Heart right ventricle (tissue), 16 donors: ENCODE measurements around the gene TSPAN11. TPM values are rescaled to one million over a fixed set of nuclear protein-coding genes. Genes with fewer than 3 reads are reported as not detected.
"Not testable (repeated sequence)": the region's sequence is repeated elsewhere in the genome, so short reads cannot be mapped to it uniquely, and the experiment has no call there.

Source experiments
- ATAC-seq, 8 donors: fragments of 200-7000 bp; cut with Tn5 transposase; one replicate each; pipeline ENCODE4 v1.9.1; 2020; ENCODE audit warnings: mild to moderate bottlenecking in 8 of 8, moderate library complexity in 8 of 8, moderate number of reproducible peaks in 1 of 8
- DNase-seq, 2 donors: peaks; one replicate each; pipeline ENCODE4 v3.0.0-alpha.2; 2020
- H3K27ac ChIP-seq, 10 donors: fragments of 200-600 bp; sonication (generic) in 2 of 10; one replicate each; pipeline versions ENCODE4 v1.5.0 to v1.8.0; 2020 to 2022; ENCODE audit warnings: mild to moderate bottlenecking in 3 of 10
- H3K27me3 ChIP-seq, 7 donors: fragments of 200-600 bp; one replicate each; pipeline ENCODE4 v1.8.0; 2021 to 2022; ENCODE audit warnings: mild to moderate bottlenecking in 2 of 7
- H3K36me3 ChIP-seq, 9 donors: fragments of 200-600 bp; sonication (generic) in 1 of 9; one replicate each; pipeline versions ENCODE4 v1.5.0 to v1.8.0; 2020 to 2022; ENCODE audit warnings: mild to moderate bottlenecking in 2 of 9
- H3K4me1 ChIP-seq, 9 donors: fragments of 200-600 bp; sonication (generic) in 1 of 9; one replicate each; pipeline versions ENCODE4 v1.5.0 to v1.8.0; 2020 to 2022; ENCODE audit warnings: mild to moderate bottlenecking in 4 of 9
- H3K4me3 ChIP-seq, 10 donors: fragments of 200-600 bp; sonication (generic) in 2 of 10; one replicate each; pipeline versions ENCODE4 v1.5.0 to v1.8.0; 2020 to 2022; ENCODE audit warnings: mild to moderate bottlenecking in 7 of 10, moderate library complexity in 2 of 10
- H3K9me3 ChIP-seq, 11 donors: fragments of 200-600 bp in 10 of 11; sonication (generic) in 2 of 11; one replicate each; pipeline versions ENCODE4 v1.5.0 to v1.8.0; 2013 to 2022; ENCODE audit warnings: mild to moderate bottlenecking in 2 of 11, control low read depth in 1 of 11, moderate library complexity in 1 of 11
- WGBS, 2 donors: extraction: QIAGEN DNeasy Blood & Tissue Kit; methylation state at CpG; one replicate each; pipeline ENCODE4 v1.1.7; 2013; ENCODE audit warnings: inconsistent platforms in 1 of 2; 5-methylcytosine and 5-hydroxymethylcytosine counted together
- intact Hi-C, 10 donors: fragments of 100-400 bp; cut with DNase I; formaldehyde crosslinking; loops; one replicate each; pipeline versions ENCODE4 v1.11.1 to v1.14.2; 2022
- polyA plus RNA-seq, 2 donors: library from polyadenylated mRNA; stranded (reverse); fragments of 200-250 nt; gene quantifications; one replicate each; pipeline ENCODE4 v1.2.3, GENCODE V29; 2013
- total RNA-seq, 10 donors: library from RNA; stranded (reverse); fragmentation: NEBNext Ultra II Directional in 3 of 10; extraction: Animal tissue kit (Norgen Biotek cat#: 25700) in 3 of 10; gene quantifications; one replicate each; pipeline versions ENCODE4 v1.2.1 to v1.2.4, GENCODE V29; 2021 to 2023
- TF ChIP-seq, protein P1 (sequence below), 9 donors: fragments of 200-600 bp; sonication (generic) in 2 of 9; IDR thresholded peaks; one replicate each; pipeline versions ENCODE4 v1.5.0 to v1.8.0; 2021 to 2022; ENCODE audit warnings: antibody characterized with exemption in 9 of 9, mild to moderate bottlenecking in 5 of 9, moderate library complexity in 1 of 9
- donor health status: Arrhythmogenic right ventricular cardiomyopathy.
- donor health status: ischemic (EF 13 %, LVEDD 7.1; RV severe dilation, severe dysfunction).
- donor health status: healthy with polysubstance abuse.
- donor health status: DM: no; HTN: yes; CAD: no.
- donor health status: DM: no; HTN: no; CAD: no.
- donor health status: ischemic (EF 25% LVEDD 6.9; RV normal size, moderate dysfunction).
- donor health status: ischemic (EF 25% LVEDD 5.7; RV mildly dilated, moderate dysfunction).
- donor health status: healthy.
- donor health status: DM: yes; HTN: yes; CAD: no.
- donor health status: Ischemic cardiomyopathy.
- donor health status: ischemic (EF 35%, LVEDD 5.7; RV mildly dilated, moderate dysfunction).
- donor health status: nonischemic (EF 11% LVEDD 7.7; RV severe dilation, severe dysfunction).
- donor health status: DM: yes; HTN: yes; CAD: no.
- donor health status: PGD.
- donor health status: ischemic (EF 29% LVEDD 5.4; RV normal size, mild dysfunction).
- donor health status: nonischemic (EF 23%, LVEDD 6.1; RV moderate dilation, normal function).

TSPAN11 gene
- total and polyA plus RNA-seq, 12 donors = 0.60 to 2.9 (median 0.94) TPM

- intact Hi-C loops = no loop called here
- Histone ChIP-seq H3K27ac (no peak overlapping the region), H3K4me3 (no peak overlapping the region), H3K27me3 (no peaks in the 10 kb centered on the region), H3K9me3 (no peaks in the 10 kb centered on the region), H3K4me1 (no peaks in the 10 kb centered on the region), H3K36me3 (no peaks in the 10 kb centered on the region)
- 84 to 93% methylated on average over 3 of the region's 3 CpGs for WGBS, 2 donors
- TF ChIP-seq, protein P1, sequence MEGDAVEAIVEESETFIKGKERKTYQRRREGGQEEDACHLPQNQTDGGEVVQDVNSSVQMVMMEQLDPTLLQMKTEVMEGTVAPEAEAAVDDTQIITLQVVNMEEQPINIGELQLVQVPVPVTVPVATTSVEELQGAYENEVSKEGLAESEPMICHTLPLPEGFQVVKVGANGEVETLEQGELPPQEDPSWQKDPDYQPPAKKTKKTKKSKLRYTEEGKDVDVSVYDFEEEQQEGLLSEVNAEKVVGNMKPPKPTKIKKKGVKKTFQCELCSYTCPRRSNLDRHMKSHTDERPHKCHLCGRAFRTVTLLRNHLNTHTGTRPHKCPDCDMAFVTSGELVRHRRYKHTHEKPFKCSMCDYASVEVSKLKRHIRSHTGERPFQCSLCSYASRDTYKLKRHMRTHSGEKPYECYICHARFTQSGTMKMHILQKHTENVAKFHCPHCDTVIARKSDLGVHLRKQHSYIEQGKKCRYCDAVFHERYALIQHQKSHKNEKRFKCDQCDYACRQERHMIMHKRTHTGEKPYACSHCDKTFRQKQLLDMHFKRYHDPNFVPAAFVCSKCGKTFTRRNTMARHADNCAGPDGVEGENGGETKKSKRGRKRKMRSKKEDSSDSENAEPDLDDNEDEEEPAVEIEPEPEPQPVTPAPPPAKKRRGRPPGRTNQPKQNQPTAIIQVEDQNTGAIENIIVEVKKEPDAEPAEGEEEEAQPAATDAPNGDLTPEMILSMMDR (IDR thresholded peaks at IDR 0.05) = no peak
- no peak for DNase-seq
- no peak for ATAC-seq
These were observed 94.6 kb downstream of the TSPAN11 start for GRCh38 chr12:31021181-31021580.

GRCh38 chr12:31021809-31022494, 95.4 kb downstream of the TSPAN11 start:
- TF ChIP-seq, protein P1 (IDR thresholded peaks at IDR 0.05) = no peak
- H3K9me3 ChIP-seq = no peaks in the 10 kb centered on the region
- WGBS, 2 donors = 47 to 49% methylated on average over 4 of the region's 4 CpGs
- intact Hi-C loops = no loop called here
- no peak overlapping the region for H3K27ac ChIP-seq
- no peaks in the 10 kb centered on the region for H3K27me3 ChIP-seq
- no peak for ATAC-seq
- no peaks in the 10 kb centered on the region for H3K4me1 ChIP-seq
- no peak for DNase-seq
- H3K36me3 ChIP-seq = no peaks in the 10 kb centered on the region
- H3K4me3 ChIP-seq = no peak overlapping the region

- no peaks in the 10 kb centered on the region for H3K27me3 ChIP-seq
- H3K4me3 ChIP-seq = no peak overlapping the region
- DNase-seq (no peak), ATAC-seq (no peak)
- no peaks in the 10 kb centered on the region for H3K36me3 ChIP-seq
- H3K9me3 ChIP-seq = no peaks in the 10 kb centered on the region
- TF ChIP-seq, protein P1 (IDR thresholded peaks at IDR 0.05) = no peak
- no peak overlapping the region for H3K27ac ChIP-seq
- no peaks in the 10 kb centered on the region for H3K4me1 ChIP-seq
- WGBS, 2 donors = 80 to 86% methylated on average over 11 of the region's 11 CpGs
- intact Hi-C loops = no loop called here
These were observed 96.8 kb downstream of the TSPAN11 start for GRCh38 chr12:31023271-31023724.

DNA sequence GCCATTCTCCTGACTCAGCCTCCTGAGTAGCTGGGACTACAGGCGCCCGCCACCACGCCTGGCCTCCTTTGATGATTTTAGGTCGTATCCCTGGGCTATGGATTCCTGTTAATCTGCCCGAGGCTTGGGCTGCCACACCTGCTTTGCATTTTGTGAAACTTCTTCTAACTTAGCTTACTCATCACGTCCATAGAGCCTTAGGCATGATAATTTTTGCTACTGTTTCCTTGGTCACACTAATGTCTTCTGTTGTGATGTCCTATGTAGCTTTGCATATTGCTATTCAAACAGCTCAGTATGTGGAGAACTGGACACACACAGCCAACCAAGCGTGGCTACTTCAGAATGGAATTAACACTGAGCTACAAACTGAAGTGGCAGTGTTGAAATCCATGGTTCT, 99.7 kb downstream of the TSPAN11 start:
- intact Hi-C loops = no loop called here
- no peaks in the 10 kb centered on the region for H3K9me3 ChIP-seq
- TF ChIP-seq, protein P1 (IDR thresholded peaks at IDR 0.05) = no peak
- 89 to 94% methylated on average over 7 of the region's 7 CpGs for WGBS, 2 donors
- no peak for DNase-seq
- H3K4me1 ChIP-seq = peaks cover 0 to 21% (median 13%) of the 10 kb centered on the region in 9 donors
- H3K36me3 ChIP-seq = no peaks in the 10 kb centered on the region
- ATAC-seq = no peak
- H3K27ac ChIP-seq = no peak overlapping the region
- H3K27me3 ChIP-seq = no peaks in the 10 kb centered on the region
- H3K4me3 ChIP-seq = no peak overlapping the region

- H3K4me3 ChIP-seq, DNase-seq, H3K27ac ChIP-seq, intact Hi-C loops, H3K9me3 ChIP-seq, H3K36me3 ChIP-seq, H3K27me3 ChIP-seq, ATAC-seq: not testable (repeated sequence)
- WGBS, 2 donors = 93 to 99% methylated on average over 5 of the region's 5 CpGs
- H3K4me1 ChIP-seq = peaks cover 0 to 26% (median 13%) of the 10 kb centered on the region in 9 donors
These were observed 100.5 kb downstream of the TSPAN11 start for GRCh38 chr12:31027006-31027405.
